Measurements from ENCODE around the gene TTC39A.

Gene TTC39A

DNA sequence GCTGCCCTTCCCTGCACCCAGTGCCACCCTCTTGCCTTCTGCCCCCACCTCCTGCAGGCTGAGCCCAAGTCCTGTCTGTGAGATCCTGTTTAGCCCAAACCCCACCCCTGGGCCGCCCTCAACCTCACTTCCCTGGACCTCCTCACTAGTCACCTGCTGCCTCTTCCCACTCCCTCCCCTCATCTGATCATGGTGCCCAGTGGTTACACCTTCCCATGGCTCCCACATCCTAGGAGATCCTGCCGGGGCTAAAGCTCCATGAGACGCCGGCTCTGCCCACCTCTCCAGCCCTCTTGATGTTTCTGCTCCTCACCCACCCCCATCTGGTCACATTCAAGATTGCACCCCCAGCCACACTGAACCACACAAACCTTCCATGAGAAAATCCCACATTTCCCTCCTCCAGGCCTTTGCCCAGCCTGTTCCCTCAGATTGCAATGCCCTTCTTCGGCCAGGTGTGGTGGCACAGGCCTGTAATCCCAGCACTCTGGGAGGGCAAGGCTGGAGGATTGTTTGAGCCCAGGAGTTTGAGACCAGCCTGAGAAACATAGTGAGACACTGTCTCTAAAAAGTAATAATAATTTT is 17.0 kb downstream of the TTC39A start:
- DNase-seq (ENCODE audit: low spot score), result no peak
- in situ Hi-C loops (cut with MboI; ENCODE audit: low sequenced_read_pairs, unreplicated experiment), result no loop called here
- TF ChIP-seq, protein P1, sequence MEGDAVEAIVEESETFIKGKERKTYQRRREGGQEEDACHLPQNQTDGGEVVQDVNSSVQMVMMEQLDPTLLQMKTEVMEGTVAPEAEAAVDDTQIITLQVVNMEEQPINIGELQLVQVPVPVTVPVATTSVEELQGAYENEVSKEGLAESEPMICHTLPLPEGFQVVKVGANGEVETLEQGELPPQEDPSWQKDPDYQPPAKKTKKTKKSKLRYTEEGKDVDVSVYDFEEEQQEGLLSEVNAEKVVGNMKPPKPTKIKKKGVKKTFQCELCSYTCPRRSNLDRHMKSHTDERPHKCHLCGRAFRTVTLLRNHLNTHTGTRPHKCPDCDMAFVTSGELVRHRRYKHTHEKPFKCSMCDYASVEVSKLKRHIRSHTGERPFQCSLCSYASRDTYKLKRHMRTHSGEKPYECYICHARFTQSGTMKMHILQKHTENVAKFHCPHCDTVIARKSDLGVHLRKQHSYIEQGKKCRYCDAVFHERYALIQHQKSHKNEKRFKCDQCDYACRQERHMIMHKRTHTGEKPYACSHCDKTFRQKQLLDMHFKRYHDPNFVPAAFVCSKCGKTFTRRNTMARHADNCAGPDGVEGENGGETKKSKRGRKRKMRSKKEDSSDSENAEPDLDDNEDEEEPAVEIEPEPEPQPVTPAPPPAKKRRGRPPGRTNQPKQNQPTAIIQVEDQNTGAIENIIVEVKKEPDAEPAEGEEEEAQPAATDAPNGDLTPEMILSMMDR (IDR thresholded peaks at IDR 0.05; ENCODE audit: borderline replicate concordance, control extremely low read depth, extremely low read depth, insufficient read depth, missing control alignments), result no peak

DNA sequence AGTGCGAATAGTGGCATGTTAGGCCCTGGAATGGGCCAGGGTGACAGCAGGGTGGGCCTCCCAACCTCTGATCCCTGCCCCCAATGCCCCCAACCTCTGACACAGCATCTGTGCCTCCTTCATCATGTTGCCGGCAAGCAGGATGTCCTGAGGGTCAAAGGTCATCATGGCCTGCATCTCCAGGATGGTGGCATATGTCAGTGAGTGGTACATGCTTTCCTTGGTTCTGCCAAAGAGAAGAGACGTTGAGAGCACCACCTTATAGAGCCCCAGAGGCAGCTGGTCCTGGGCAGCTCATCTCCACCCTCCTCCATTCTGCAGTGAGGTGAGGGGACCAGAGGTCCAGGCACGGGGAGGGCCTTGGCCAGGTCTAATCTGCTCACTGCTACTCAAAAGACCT is 17.6 kb downstream of the TTC39A start:
- in situ Hi-C loops (cut with MboI; ENCODE audit: low sequenced_read_pairs, unreplicated experiment), result no loop called here
- TF ChIP-seq, protein P1 (IDR thresholded peaks at IDR 0.05; ENCODE audit: borderline replicate concordance, control extremely low read depth, extremely low read depth, insufficient read depth, missing control alignments), result no peak
- no peak for DNase-seq (ENCODE audit: low spot score)

DNA sequence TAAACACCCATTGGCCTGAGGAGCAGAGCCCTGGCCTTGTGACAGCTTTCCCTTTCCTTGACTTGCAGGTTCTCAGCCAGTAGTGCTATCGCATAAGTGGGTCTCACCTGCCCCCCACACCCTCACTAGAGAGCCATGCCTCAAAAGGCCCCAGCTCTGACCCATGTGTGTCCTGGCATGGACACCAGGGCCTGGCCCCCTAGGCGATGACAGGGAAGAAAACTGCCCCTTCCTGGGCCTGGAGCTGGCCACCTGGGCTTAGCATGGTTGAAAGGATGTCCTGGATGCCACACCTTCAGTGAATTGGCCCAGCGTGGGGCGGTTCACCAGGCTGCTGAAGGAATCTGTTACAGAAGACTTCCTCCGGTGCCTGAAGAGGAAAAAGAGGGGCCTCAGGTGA is 18.5 kb downstream of the TTC39A start:
- in situ Hi-C loops (cut with MboI; ENCODE audit: low sequenced_read_pairs, unreplicated experiment), result no loop called here
- no peak for DNase-seq (ENCODE audit: low spot score)
- TF ChIP-seq, protein P1 (IDR thresholded peaks at IDR 0.05; ENCODE audit: borderline replicate concordance, control extremely low read depth, extremely low read depth, insufficient read depth, missing control alignments), result no peak

DNA sequence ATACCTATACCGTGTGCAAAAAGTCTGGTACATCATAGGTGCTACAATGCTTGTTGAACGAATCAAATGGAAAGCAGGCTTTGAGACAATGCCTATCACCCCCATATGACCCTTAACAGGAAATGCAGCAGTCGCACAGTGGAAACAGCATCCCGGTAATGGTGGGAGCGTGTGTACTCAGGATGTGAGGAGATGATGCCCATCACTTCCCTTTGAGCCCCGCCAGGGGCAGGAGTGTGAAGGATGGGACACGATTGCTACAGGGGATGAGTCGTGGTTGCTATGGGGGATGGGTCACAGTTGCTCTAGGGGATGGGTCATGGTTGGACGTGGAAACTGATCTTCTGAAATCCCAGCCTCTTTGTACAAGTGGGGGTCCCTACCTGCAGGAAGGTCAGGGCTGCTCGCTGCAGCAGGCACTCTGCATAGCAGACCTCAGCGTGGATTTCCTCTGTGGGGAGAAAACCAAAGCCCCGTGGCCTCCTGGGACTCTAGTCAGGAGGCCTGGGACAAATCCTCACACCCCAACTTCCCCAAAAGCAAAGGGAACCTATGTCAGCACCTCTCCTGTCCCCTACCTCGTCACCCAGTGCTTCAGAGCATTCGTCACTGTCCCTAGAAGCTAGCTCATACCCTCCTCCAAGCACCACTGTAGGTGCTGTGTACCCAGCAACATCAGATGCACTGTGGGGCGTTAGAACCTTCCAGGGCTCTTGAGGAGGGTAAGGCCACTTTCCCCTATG is 19.3 kb downstream of the TTC39A start:
- no peak for DNase-seq (ENCODE audit: low spot score)
- in situ Hi-C loops (cut with MboI; ENCODE audit: low sequenced_read_pairs, unreplicated experiment), result no loop called here
- TF ChIP-seq, protein P1 (IDR thresholded peaks at IDR 0.05; ENCODE audit: borderline replicate concordance, control extremely low read depth, extremely low read depth, insufficient read depth, missing control alignments), result no peak

DNA sequence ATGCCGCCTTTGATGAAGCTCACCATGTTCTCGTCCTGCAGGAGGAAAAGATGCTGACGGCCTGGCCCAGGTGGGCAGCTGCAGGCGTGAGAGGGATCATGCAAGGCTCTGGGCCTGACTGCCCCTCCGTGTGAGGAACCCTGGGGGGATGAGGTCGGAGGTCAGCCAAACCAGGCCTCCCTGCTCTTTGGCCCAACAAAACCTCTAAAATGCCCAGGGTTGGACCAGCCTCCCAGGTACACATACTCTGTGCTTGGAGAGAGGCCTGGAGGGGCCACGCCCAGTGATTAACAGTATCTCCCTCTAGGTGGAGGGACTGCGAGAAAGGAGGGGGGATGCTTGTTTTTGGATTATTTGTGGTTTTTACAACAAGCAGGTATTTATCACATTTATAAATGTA is 21.1 kb downstream of the TTC39A start:
- in situ Hi-C loops (cut with MboI; ENCODE audit: low sequenced_read_pairs, unreplicated experiment), result no loop called here
- DNase-seq (ENCODE audit: low spot score), result no peak
- TF ChIP-seq, protein P1 (IDR thresholded peaks at IDR 0.05; ENCODE audit: borderline replicate concordance, control extremely low read depth, extremely low read depth, insufficient read depth, missing control alignments), result no peak

DNA sequence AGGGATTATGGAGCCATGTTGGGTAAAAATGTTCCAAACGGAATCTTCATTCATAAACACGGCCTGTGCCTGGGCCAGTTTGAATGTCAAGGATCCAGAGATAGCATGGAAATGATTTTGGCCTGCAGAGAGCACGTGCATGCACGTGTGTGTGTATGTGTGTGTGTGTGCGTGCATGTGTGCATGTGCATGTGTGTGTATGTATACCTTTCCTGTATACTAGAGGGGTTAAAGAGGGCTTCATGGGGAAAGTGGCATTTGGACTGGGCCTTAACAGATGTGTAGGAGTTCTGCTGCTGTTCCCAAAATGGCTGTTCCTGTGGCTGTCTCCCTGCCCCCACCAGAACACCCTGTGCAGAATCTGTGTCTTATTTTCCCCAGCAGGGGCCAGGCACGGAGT is 21.7 kb downstream of the TTC39A start:
- in situ Hi-C loops (cut with MboI; ENCODE audit: low sequenced_read_pairs, unreplicated experiment), result no loop called here
- TF ChIP-seq, protein P1 (IDR thresholded peaks at IDR 0.05; ENCODE audit: borderline replicate concordance, control extremely low read depth, extremely low read depth, insufficient read depth, missing control alignments), result no peak
- DNase-seq (ENCODE audit: low spot score), result no peak

Data from GM13976 (cell line).